Loucy (cell line): ENCODE measurements around the gene RSPH3.

ENCODE experiments used
- CTCF ChIP-seq: fragments of 200-600 bp; sonication (generic); conservative IDR thresholded peaks from 2 replicates; pipeline ENCODE4 v1.5.1; 2014; ENCODE audit warnings: mild to moderate bottlenecking, antibody characterized with exemption, low read length
- EZH2phosphoT487 ChIP-seq: fragments of 200-600 bp; IDR thresholded peaks from 2 replicates; pipeline ENCODE4 v1.6.1; 2018; ENCODE audit warnings: antibody characterized with exemption, mild to moderate bottlenecking, moderate library complexity, borderline replicate concordance

DNA sequence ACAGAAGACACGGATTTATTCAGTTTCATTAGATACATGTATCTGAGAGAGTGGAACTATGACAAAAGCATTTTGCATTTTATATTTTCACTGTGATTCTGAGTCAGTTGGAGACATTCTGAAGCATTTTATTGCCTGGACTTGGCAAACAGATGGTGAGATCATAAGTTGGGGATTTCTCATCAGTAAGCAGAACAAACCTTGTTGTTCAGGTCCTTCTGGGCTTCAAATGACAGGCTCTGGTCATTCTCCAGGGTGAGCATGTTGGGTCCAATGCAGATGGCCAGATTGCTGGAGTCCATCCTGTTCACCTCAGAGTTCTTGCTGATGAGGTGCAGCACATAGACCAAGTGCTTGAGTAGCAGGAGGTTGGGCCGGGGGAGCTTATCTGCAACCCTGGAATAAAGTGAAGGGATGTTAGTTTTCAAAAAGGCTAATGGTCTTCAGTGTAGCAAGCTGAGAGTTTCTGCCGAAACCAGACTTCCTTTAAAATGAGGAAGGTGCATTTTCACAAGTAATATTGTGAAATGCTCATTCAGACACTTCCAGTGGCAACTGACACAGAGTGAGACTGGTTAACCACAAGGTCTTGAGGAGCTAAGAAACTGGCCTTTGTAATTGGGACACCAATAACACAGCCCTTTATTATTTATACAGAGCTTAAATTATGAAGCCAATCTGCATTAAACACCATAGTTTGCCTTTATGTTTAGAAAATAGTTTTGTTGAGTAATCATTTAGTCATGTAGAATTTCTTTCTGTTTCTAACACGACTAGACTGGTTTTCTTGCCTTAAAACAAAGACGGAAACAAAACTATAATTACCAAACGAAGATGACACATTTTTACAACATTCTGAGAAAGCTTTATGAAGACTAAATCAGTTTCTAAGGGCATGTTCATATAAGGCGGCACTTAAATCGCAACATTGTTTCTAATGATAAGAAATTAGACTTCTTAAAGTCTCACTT is 39.2 kb upstream of the RSPH3 start:
- TF ChIP-seq CTCF (no peak), EZH2phosphoT487 (no peak)
